ENCODE results near the gene CFAP58.

The CFAP58 gene

DNA sequence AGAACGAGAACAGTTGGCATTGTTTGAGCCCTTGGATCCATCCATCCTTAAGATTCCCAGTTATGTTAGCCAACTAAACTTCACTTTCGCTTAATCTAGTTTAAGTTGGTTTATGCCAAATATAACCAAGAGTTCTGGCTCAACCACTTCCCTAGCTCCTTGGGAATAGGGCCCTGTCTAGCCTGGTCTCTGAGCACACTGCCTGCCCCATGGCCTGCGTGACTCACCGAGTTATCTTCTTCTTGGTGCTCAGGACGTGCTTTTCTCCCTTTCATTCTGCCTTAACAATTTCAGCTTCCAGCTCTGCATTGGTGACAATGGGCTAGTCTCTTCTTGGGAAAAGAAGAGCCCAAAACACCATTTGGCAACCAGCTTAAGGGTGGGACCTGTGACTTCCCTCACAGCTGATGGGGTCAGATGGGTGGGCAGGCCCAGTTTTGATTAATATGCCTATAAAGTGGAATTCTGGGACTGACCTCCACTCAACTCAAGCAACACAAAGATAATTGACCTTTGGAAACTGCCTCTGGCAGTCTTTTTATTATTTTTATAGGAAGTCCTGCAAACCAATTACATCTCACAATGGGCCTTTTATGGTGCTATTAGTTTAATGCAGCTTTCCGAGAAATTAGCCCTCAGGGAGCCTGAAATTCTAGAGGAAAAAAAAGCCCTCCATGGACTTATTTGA lies 126.4 kb downstream of the CFAP58 start:
- DNase-seq (ENCODE audit: low read depth in 2 of 2, low spot score in 1 of 2), result no peak

DNA sequence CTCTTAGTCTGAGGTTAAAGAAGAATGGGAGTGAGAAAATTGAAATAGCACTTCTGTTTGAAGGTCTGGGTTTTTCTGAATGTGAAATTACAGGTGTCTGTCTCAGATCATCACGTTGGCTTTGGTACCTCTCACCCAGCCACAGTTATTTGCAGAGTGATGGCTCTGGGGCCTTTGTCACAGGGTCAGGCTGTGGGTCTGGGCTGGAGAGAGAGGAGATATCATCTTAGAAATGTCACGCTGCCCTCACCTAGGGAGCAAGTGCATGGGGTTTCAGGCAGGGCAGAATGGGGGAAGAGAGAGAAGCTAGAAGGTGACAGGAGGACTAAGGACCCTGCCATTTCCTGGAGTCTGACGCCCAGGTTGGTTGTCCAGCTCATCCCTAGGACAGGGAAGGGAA lies 127.2 kb downstream of the CFAP58 start:
- no peak for DNase-seq (ENCODE audit: low read depth in 2 of 2, low spot score in 1 of 2)

DNA sequence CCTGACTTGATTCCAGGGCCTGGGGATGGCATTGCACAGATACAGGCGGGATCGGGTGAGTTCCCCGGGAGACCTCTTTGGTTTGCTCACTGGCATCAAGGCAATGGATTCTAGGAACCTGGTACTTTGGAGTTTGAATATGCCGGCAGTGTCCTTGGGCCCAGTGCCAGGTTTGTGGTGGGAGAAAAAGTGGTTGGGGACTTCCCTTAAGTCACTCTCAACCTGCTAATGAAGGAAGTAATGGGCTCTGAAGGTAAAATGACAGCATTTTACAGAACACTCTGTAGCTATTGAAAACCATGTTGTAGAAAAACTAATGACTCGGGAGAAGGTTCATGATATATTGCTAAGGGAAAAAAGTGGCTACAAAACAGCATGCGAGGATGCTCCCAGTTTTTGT lies 129.9 kb downstream of the CFAP58 start:
- DNase-seq (ENCODE audit: low read depth in 2 of 2, low spot score in 1 of 2), result no peak

DNA sequence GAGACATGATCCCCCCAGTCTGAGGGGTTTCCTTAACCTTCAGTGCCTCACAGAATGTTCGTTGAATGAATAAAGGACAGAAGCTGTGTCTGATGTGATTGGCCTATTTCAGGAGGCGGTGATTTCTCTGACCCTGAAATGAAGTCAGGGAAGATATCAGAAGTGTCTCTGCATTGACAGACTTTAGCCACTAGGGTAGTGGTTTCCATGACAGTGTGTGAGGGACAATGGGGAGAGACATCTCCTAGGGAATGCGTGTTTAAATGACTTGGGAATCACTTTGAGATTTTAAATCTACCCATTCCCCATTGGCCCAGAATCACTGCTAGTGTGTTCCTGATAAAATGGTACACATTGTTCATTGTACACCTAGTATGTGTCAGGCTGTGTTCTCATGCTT lies 132.0 kb downstream of the CFAP58 start:
- DNase-seq (ENCODE audit: low read depth in 2 of 2, low spot score in 1 of 2), result no peak

DNA sequence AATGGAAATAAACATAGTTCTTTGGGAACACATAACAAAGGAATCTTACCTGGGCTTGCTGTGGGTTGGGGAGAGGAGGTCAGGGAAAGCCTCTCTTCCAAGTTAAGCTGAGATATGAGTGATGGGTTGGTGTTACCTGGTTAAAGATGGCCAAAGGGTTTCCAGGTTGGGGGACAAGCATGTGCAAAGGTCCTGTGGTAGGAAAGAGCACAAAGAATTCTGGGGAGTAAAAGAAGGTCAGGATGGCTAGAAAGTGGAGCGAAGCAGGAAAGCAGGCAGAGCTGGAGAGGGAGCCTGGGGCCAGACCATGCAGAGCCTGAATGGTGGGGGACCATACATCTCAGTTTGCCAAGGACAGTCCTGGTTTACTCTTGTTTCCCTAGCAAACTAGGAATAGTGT lies 133.2 kb downstream of the CFAP58 start:
- no peak for DNase-seq (ENCODE audit: low read depth in 2 of 2, low spot score in 1 of 2)

DNA sequence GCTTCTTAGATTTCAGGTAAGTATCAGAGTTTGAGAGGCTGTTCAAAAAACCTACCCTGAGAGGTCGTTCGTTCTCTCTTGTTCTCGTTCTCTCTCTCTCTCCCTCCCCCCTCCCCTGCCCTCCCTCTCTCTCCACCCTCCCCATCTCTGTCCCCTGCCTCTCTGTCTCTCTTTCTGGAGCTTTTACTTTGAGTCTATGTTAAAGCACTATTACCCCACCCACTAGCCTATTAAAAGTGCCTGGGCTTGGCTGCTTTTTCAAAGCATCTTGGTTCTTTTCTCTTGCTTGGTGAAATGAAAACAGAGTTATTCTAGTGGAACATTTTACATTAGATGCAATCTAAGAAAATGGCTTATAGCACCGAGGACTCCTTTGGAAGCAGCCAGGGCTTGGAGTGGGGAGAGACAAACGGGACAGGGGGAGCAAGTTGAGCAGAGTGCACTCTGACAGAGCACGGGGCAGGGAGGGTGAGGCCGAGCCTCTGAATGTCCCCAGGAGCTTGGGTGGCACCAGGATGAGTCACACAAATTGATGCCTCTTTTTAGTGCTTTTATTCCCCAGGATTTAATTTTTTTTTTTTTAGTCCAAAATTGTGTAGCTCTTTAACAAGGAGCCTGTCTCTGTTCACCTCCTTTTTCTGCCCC lies 134.3 kb downstream of the CFAP58 start:
- DNase-seq (ENCODE audit: low read depth in 2 of 2, low spot score in 1 of 2), result no peak

DNA sequence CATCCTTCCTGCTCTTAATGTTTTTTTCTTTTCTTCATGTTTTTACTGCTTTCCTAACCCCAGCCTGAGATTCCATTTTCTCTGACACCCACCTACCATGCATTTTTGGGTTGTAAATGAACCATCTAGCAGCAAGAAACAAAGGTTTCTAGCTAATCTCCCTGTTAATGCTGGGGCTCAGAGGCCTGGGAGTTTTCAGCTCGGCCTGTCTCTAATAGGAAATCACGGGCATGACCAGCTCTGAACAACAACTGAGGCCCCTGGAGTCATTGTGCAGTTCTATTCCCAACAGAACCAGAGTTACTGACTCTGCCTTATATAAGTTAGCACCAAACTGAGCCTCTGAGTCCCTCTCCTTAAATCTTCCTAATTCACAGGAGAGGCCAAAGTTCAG lies 134.8 kb downstream of the CFAP58 start:
- no peak for DNase-seq (ENCODE audit: low read depth in 2 of 2, low spot score in 1 of 2)

DNA sequence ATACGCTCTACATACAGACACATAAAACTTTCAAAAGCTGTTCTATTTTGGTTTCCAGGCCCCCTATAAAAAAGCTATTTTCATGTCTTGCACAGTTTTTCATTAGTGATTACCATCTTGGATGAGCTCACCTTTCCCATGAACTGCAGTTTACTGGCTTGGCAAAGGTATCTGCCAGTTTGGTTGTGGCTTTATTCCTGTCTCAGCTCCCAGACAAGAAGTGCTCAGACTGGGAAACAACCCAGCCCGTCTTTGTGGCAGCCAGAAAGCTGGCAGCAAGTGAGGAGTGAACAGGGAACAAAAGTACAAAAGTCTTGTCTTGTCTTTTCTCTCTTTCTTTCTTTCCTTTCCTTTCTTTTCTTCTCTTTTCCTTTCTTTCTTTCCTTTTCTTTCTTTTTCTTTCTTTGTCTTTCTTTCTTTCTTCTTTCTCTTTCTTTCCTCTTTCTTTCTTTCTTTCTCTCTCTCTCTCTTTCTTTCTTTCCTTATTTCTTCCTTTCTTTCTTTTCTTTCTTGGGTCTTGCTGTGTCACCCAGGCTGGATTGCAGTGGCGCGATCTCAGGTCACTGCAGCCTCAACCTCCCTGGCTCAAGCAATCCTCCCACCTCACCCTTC lies 138.8 kb downstream of the CFAP58 start:
- no peak for DNase-seq (ENCODE audit: low read depth in 2 of 2, low spot score in 1 of 2)

DNA sequence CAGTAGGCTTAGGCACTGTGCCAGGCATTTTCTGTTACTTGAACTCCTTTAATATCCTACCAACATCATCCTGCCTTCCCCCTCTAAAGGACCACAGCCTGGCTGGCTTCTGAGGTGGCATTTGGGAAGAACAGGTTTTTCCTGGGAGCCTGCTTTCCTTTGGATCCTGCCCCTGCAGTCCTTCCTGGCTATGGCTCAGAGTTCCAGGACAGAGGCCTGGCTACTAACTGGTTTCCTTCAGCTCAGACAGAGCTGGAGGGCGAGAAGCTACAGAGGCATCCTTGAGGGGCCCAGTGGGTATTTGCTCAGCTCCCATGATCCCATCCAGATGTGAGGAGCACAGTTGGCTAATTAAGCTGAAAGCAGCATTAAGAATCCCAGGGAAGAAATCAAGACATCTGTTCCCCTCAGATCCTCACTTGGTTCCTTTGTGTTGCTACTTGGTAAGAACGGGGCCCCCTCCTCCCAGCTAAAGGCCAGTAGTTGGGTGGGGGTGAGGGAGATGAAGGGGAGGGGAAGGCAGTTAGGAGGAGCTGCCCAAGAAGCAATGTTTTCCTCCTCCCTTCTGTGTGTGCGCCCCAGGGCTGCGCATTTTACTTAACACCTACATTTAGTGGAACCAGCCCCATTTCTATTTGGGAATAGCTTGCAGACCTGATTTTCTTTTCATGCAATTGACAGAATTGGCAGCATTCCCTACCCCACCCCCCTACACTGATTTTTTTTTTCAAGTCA lies 144.9 kb downstream of the CFAP58 start:
- no peak for DNase-seq (ENCODE audit: low read depth in 2 of 2, low spot score in 1 of 2)

DNA sequence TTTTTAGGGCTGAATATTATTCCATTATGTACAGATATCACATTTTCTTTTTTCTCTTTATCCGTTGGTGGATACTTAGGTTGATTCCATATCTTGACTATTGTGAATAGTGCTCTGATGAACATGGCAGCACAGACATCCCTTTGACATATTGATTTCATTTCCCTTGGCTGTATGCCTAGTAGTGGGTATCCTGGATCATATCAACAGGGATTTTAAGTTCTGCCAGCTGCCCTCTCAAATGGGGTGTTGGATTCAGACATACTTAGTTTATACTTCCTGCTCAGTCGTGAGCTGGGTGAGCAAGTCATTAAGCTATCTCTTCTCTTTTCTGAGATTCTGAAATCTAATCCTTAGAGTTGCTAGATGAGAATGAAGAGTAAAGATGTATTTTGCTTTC lies 147.8 kb downstream of the CFAP58 start:
- no peak for DNase-seq (ENCODE audit: low read depth in 2 of 2, low spot score in 1 of 2)

DNA sequence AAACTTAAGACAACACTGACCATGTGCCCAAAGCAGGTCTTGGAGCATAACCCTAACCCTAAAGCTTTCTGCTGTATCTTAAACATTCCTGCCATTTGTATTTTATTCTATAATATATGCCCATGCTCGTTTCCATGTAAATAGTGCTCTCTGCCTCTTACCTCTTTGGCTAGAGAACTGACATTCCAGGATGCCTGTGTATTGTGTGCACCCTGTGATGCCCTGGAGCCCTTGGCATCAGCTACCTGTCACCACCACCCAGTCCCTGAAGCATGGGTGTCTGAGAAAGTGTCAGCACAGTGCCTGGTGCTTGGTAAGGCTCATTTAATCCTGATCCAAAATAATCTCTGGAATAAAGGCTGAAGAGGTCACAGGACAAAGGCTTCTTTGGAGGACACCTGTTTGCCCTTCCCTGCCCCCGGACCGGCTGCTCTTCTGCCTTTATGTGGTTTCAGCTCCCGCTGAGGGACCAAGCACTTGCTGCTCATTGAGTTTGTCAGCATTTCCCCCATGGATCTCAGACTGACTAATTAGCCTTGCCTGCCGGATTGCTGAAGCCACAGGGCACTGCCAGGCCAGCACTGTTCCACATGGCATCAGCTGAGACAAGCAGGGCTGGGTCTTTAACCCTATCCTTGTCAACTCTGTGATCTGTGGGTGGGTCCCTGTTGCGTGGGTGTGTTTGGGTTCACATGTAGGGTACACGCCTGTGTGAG lies 148.4 kb downstream of the CFAP58 start:
- DNase-seq (ENCODE audit: low read depth in 2 of 2, low spot score in 1 of 2), result no peak

DNA sequence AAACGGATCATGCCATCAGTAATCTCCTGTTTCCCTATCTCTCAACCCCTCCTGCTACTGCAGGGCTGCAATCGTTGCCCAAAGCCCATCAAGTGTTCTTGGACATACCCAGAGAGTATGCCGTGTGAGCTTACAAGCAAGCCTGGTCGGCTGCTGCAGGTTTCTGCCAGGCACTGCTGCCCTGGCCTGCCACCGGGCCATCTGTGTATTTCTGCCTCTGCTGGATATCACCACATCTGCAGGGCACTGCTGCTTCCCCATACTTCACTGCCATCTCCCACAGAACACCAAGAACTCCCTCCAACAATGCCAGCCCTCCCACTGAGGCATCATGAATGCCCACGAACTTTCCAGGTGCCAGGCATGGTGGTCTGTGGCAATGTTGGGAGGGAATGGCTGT lies 149.3 kb downstream of the CFAP58 start:
- no peak for DNase-seq (ENCODE audit: low read depth in 2 of 2, low spot score in 1 of 2)
